ENCODE data around the gene NSG1.
A peak's percentile ranks its signal among the peaks of the same experiment; 100 is the strongest.
"Not testable (repeated sequence)": the region's sequence is repeated elsewhere in the genome, so short reads cannot be mapped to it uniquely, and the experiment has no call there.

The NSG1 gene

GRCh38 chr4:4417886-4418285 lies 31.0 kb downstream of the NSG1 start:
- DNase-seq = no peak

DNA sequence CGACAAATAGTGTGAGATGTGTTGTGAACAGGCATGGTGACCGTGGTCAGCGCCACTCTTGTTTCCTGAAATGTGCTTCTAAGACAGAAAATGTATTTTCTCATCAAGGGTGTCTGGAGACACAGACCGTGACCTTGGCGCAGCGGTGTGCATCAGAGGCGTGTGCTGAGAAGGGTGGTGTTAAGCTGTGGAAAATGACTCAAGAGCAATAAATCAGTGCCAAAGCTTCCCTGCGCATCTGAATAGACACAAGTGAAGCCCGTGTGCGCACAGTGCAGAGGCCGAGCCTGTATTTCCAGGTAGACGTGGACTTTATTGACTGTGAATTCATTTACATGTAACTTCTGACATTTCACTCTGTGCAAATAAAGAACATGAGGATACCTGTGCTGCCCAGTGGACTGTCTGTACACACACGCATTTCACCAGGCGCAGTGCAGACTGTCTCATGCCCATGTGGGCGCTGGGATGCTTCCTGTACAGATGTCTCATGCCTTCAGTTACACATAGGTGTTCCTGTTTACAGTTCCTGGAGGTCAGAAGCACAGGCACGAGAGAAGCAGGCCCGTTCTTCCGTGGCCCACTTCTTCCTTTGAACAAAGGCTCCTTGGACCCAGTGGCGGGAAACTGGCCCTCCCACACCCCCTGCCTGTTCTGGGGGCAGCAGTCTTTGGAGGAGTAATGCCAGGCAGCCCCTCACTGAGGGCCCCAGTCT lies 31.9 kb downstream of the NSG1 start:
- no peak for DNase-seq

DNA sequence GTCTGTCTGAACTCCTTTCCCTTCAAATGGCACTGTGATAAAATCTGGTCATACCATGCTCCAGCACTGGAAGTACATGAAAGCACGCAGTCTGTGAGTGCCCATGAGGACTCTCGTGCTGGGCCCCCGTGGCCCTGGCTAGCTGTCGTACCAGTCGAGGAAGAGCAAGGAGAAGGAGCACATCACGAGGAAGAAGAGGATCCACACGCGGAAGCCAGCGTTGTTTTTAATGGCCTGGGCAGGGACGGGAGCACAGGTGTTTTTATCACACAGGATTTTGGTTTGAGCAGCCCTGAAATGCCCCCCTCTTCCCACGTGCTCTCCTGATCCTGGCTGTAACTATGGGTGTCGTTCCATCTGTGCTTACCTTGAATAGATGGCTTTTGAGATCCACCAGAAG lies 33.0 kb downstream of the NSG1 start:
- no peak for DNase-seq

DNA sequence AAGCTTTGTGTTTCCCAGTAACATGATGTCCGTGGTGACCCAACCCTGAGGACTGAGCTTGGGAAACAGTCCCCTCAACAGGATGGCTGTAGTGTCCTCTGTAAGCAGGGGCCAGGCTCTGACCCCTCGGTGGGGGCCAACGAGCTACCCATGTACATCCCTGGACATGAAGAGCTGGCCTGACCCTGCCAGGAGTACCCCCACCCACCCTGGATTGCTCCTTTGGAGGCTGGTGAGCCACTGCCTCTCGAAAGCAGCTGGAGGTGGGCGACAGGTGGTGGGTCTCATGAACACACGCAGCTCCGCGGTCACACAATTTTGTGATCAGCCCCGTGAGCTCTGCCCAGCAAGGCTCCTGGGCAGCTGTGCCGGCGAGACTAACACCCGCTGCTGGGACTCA lies 33.5 kb downstream of the NSG1 start:
- DNase-seq = no peak

DNA sequence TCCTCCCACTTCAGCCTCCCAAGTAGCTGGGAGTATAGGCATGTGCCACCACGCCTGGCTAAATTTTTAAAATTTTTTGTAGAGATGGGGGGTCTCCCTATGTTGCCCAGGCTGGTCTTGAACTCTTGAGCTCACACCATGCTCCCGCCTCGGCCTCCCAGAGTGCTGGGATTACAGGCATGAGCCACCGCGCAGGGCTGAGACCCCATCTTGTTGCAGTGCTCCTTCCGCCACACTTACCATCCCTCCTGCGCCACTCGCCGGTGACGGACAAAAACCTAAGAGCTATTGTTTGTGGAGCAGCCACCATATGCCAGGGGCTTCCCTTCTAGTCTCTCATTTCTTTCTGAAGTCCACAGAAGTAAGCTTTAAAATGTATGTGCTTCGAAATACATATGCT lies 34.5 kb downstream of the NSG1 start:
- DNase-seq = no peak

DNA sequence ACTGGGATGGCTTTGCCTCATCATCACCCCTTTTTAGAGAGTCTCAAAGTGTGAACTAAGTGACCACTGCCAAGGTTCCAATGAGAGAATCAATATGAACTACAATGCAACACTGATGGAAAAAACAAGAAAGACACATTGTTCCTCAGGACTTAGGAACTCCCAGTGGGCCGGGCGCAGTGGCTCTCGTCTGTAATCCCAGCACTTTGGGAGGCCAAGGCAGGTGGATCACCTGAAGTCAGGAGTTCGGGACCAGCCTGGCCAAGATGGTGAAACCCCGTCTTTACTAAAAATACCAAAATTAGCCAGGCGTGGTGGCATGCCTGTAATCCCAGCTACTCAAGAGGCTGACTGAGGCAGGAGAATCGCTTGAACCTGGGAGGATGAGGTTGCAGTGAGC lies 35.2 kb downstream of the NSG1 start:
- not testable (repeated sequence) for DNase-seq

GRCh38 chr4:4422856-4423499 lies 36.1 kb downstream of the NSG1 start:
- DNase-seq = no peak

GRCh38 chr4:4423706-4424498 lies 37.0 kb downstream of the NSG1 start:
- DNase-seq = no peak

- no peak for DNase-seq
Observed at GRCh38 chr4:4424499-4425115, 37.7 kb downstream of the NSG1 start.

GRCh38 chr4:4425119-4425690 lies 38.3 kb downstream of the NSG1 start:
- no peak for DNase-seq

DNA sequence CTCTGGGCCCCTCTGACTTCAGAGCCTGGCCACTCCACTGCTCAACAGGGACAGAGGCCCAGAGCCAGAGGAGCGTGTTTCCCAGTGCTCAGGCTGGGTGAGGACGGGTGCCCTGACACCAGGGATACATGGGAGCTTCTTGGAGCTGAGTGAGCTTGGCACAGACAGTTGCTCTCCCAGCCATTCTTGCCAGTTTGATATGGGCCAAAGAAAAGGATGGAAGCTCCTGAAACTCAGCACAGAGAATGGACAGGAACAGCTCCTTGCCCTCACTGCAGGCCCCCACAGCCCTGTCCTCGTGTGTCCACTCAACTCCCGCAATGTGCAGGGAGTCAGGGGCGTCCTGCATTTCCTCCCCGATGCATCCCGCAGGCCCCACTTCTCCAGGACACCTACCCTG lies 38.8 kb downstream of the NSG1 start:
- DNase-seq = no peak

DNA sequence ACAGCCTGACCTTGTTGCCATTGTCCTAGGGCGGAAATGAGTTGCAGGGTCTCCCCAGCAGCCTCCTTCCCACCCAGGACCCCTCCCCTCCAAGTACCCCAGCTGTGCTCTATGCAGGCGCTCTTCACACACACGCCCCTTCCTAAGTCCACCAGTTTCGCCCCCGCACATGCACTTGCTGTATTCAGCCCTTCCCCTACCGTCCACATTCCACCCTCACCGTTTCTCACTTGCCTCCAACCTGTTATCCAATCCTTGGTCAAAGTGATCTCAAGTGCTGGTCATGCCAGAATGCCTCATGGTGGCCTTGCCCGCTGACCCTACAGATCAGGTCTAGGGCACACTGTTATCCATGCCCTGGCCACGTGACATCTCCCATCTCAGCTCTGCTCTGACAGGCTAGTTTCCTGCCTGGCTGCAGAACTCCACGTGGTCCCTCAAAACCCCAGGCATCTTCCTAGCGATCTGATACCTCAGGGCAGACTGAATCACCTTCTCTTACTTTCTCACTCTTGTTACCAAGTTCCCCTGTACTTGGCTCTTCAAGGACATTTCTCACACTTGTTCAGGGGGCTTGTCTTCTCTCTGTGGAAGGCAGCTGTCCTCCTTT lies 39.7 kb downstream of the NSG1 start:
- no peak for DNase-seq

DNA sequence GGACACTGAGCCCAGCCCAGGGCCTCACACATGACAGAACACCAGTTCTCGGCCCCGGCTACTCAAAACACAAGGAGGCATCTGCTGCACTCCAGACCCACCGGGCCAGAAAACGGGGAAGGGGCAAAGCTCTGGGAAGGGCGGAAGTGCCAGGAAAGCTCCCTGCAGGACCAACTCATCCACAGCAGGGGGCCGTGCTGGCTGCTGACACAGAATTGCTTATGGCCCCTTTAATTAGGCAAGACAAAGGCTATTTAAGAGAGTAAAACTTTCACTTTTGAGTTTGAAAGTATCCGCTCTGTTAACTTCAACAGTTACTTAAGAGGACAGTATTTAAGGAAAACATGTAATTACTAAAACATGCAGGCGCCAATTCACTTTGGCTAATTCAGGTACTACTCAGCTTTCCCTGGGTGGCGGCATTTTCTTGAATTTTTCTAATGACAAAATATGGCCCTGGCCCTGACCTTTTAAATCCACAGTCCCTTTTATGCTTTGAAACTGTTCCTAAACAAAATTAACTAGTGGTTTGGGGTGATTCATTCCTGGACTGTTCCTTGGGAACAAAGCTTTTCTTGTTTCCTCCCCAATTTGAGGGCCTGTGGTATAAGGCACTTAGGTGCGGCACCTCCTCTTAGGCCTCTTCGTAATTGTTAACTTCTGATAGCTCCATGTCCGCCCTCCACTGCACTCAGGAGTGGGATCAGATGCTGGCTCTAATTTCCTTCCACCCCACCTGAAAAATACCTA lies 40.4 kb downstream of the NSG1 start:
- no peak for DNase-seq

DNA sequence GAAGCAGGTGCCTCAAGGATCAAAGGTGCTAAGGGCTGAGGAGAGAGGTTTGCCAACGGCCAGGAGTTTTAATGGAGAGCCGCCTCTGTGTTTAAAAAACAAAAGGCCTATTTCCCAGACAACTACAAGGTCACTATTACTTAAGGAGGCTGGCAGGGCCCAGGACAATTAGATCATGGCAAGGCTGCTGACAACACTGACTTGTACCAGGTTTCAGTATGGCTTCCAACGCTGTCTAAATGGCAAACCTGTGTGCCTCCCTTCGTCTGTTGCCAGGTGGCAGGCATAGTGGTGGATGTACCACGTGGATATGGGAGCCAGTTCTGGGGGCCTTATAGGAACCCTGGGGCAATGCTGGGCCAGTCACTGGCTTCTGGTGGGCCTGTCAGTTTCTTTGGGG lies 41.0 kb downstream of the NSG1 start:
- no peak for DNase-seq

DNA sequence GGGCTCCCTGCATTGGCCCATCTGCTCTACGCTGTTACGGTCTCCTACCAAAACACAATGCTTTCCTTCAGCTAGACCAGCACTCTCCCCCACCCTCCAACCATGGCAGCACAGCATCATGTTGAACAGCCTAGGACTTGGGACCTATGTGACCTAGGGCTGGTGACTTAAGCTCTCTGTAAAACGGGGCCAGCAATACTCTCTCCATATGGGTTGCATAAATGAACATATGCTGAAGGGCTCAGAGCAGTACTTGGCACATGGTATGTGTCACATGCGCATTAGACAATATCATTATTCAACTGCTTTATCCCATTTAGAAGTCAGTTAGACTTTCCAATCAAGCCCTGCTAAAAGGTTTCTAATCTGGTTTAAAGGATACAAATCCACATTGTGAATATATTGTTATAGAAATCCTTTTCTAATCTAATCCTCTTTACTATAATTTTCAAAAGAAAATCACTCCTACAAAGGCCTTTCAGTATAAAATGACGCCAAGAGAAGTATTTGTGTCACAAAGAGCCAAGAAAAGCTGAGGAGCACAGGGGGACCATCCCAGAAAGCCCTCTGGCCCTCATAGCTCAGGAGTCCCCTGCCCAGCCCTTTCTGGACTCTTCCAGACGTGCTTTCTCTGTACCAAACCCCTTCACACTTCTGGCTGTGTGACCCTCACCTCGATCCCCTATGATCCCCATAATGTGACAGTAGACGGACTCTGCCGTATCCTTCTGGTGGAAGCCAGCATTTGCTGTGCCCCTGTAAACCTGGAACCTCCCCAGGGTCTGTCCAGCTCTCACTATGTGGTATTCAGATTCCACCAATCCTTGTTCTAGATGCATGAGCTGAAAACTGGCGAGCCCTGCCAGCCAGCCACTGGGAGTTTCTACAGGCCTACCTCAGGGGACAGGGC lies 42.3 kb downstream of the NSG1 start:
- no peak for DNase-seq

DNA sequence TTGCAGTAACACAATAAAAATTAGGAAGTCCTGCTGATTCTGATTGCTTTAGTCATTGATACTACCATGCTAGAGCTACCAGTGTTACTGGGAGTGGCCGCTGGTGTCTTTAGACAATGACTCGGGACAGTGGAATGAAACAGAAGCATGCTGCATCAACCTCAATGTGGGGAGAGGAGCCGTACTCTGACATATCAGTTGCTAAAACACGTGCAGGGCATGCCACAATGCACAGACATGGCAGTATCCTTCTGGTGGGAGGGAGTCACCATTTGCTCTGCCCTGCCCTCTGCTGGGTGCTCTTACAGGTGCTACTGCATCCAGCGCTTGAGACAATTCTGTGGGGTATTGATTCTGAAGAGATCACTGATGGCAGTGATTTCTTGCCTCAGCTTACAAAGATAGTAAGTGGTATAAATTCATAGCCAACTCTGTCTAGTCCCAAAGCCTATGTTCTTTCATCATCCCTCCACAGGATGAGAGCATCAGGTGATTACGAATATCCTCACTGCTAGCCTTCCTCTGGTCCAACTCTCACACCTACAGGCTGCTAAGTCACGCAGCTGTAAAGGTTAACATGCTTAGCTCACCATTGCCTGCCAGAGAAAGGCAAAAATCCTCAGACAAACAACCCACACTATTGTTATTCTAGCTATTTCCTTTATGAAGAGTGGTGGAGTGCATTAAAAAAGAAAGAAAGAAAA lies 43.7 kb downstream of the NSG1 start:
- DNase-seq = peak; percentile 43

- DNase-seq = no peak
Observed at GRCh38 chr4:4432341-4433125, 45.6 kb downstream of the NSG1 start.

GRCh38 chr4:4433941-4434340 lies 47.0 kb downstream of the NSG1 start:
- DNase-seq = no peak

- no peak for DNase-seq
Observed at GRCh38 chr4:4436244-4436823, 49.4 kb downstream of the NSG1 start.

All from CD4-positive, alpha-beta T cell treated with Interleukin-4 for 4 hours (primary cell).